Mesendoderm (in vitro differentiated cells): ENCODE results near the gene ORAI3.
A peak's percentile ranks its signal among the peaks of the same experiment; 100 is the strongest.

Experiments used
- DNase-seq: peaks from one replicate; pipeline ENCODE4 v3.0.0; 2013
- H2AK5ac ChIP-seq: 2 replicates; pipeline ENCODE4 v1.6.1; 2013; ENCODE audit warnings: low read length, inconsistent platforms
- H2BK120ac ChIP-seq: 2 replicates; pipeline ENCODE4 v1.6.1; 2013; ENCODE audit warnings: low read depth, mild to moderate bottlenecking, low read length, moderate library complexity, mixed read lengths
- H2BK15ac ChIP-seq: replicated peaks from 2 replicates; pipeline ENCODE4 v1.6.1; 2013; ENCODE audit warnings: low read depth, mild to moderate bottlenecking, moderate library complexity
- H2BK5ac ChIP-seq: 2 replicates; pipeline ENCODE4 v1.6.1; 2013; ENCODE audit warnings: low read length, inconsistent platforms
- H3K18ac ChIP-seq: 2 replicates; pipeline ENCODE4 v1.6.1; 2013; ENCODE audit warnings: mild to moderate bottlenecking, low read length, mixed read lengths
- H3K23ac ChIP-seq: one replicate; pipeline ENCODE4 v1.6.1; 2013; ENCODE audit warnings: low read length
- H3K27ac ChIP-seq: 2 replicates; pipeline ENCODE4 v1.5.1; 2013; ENCODE audit warnings: low read depth, mild to moderate bottlenecking, inconsistent platforms, low read length, moderate library complexity
- H3K27me3 ChIP-seq: 2 replicates; pipeline ENCODE4 v1.6.1; 2013; ENCODE audit warnings: low read length, control low read depth, mild to moderate bottlenecking, inconsistent platforms; ENCODE audit not compliant: insufficient read depth, poor library complexity
- H3K36me3 ChIP-seq: 2 replicates; pipeline ENCODE4 v1.6.1; 2013; ENCODE audit warnings: low read length, inconsistent platforms; ENCODE audit not compliant: control insufficient read depth, insufficient read depth
- H3K4ac ChIP-seq: one replicate; pipeline ENCODE4 v1.6.1; 2013; ENCODE audit warnings: low read depth, mild to moderate bottlenecking, low read length, moderate library complexity
- H3K4me1 ChIP-seq: 2 replicates; pipeline ENCODE4 v1.6.1; 2013; ENCODE audit warnings: low read depth, low read length, inconsistent platforms; ENCODE audit not compliant: control insufficient read depth
- H3K4me2 ChIP-seq: 2 replicates; pipeline ENCODE4 v1.6.1; 2013; ENCODE audit warnings: low read length
- H3K4me3 ChIP-seq: 2 replicates; pipeline ENCODE4 v1.5.1; 2013; ENCODE audit warnings: mild to moderate bottlenecking, low read length
- H3K56ac ChIP-seq: one replicate; pipeline ENCODE4 v1.6.1; 2013; ENCODE audit warnings: low read length
- H3K79me1 ChIP-seq: 2 replicates; pipeline ENCODE4 v1.6.1; 2013; ENCODE audit warnings: low read length, inconsistent platforms
- H3K79me2 ChIP-seq: 2 replicates; pipeline ENCODE4 v1.6.1; 2013; ENCODE audit warnings: mild to moderate bottlenecking, low read length; ENCODE audit not compliant: control insufficient read depth, insufficient read depth
- H3K9ac ChIP-seq: 2 replicates; pipeline ENCODE4 v1.6.1; 2013; ENCODE audit warnings: low read length, inconsistent platforms
- H4K5ac ChIP-seq: one replicate; pipeline ENCODE4 v1.6.1; 2013; ENCODE audit warnings: low read length
- H4K8ac ChIP-seq: one replicate; pipeline ENCODE4 v1.6.1; 2013; ENCODE audit warnings: low read depth, mild to moderate bottlenecking, control low read depth, low read length, moderate library complexity
- WGBS: extraction: QIAGEN DNeasy Blood & Tissue Kit; methylation state at CpG from one replicate; pipeline ENCODE4 v1.1.7; 2013; ENCODE audit warnings: low lambda C conversion rate, missing lambda C conversion rate; ENCODE audit not compliant: insufficient coverage; ENCODE audit errors: extremely low coverage; 5-methylcytosine and 5-hydroxymethylcytosine counted together

ORAI3 gene

GRCh38 chr16:30992276-30992780 lies 43.5 kb downstream of the ORAI3 start:
- Histone ChIP-seq H3K27ac (no peak overlapping the region), H2AK5ac (no peak overlapping the region), H3K18ac (no peak overlapping the region), H4K8ac (no peak overlapping the region), H2BK15ac (no peak overlapping the region), H3K23ac (no peak overlapping the region), H3K79me2 (no peaks in the 10 kb centered on the region), H2BK120ac (no peak overlapping the region), H3K4me1 (no peaks in the 10 kb centered on the region), H3K36me3 (no peaks in the 10 kb centered on the region), H3K27me3 (no peaks in the 10 kb centered on the region), H3K4me3 (no peak overlapping the region), H4K5ac (no peak overlapping the region), H3K4me2 (no peak overlapping the region), H3K4ac (no peak overlapping the region), H2BK5ac (no peak overlapping the region), H3K9ac (no peak overlapping the region), H3K56ac (no peak overlapping the region), H3K79me1 (no peaks in the 10 kb centered on the region)
- no CpG with 5 or more reads among the region's 21 CpGs for WGBS
- DNase-seq = no peak

- no peak for DNase-seq
- Histone ChIP-seq H3K56ac (no peak overlapping the region), H3K18ac (no peak overlapping the region)
Observed at GRCh38 chr16:30992931-30993816, 44.3 kb downstream of the ORAI3 start.

GRCh38 chr16:30995927-30996323 lies 47.1 kb downstream of the ORAI3 start:
- Histone ChIP-seq H3K56ac (peak overlapping the region; percentile 93), H3K79me1 (no peaks in the 10 kb centered on the region), H3K9ac (peak overlapping the region; percentile 84), H3K27ac (no peak overlapping the region), H3K4me2 (no peak overlapping the region), H3K27me3 (no peaks in the 10 kb centered on the region), H4K8ac (no peak overlapping the region), H2BK5ac (no peak overlapping the region), H3K23ac (no peak overlapping the region), H2BK120ac (no peak overlapping the region), H3K79me2 (no peaks in the 10 kb centered on the region), H4K5ac (no peak overlapping the region), H2BK15ac (no peak overlapping the region), H2AK5ac (no peak overlapping the region), H3K4me1 (peaks cover 1% of the 10 kb centered on the region), H3K18ac (no peak overlapping the region), H3K4ac (no peak overlapping the region), H3K4me3 (no peak overlapping the region), H3K36me3 (no peaks in the 10 kb centered on the region)
- no CpG with 5 or more reads among the region's 11 CpGs for WGBS
- DNase-seq = no peak

More at GRCh38 chr16:30992931-30993816, 44.3 kb downstream of the ORAI3 start:
- Histone ChIP-seq H3K4me3 (no peak overlapping the region), H3K79me2 (no peaks in the 10 kb centered on the region), H2BK5ac (no peak overlapping the region), H3K4me1 (peaks cover 1% of the 10 kb centered on the region), H3K4ac (no peak overlapping the region), H3K9ac (no peak overlapping the region), H4K5ac (no peak overlapping the region), H3K4me2 (no peak overlapping the region), H3K27me3 (no peaks in the 10 kb centered on the region), H2BK15ac (no peak overlapping the region), H3K36me3 (no peaks in the 10 kb centered on the region), H3K27ac (no peak overlapping the region), H2AK5ac (no peak overlapping the region), H3K79me1 (no peaks in the 10 kb centered on the region), H3K23ac (no peak overlapping the region), H2BK120ac (no peak overlapping the region), H4K8ac (no peak overlapping the region)
- no CpG with 5 or more reads among the region's 29 CpGs for WGBS

GRCh38 chr16:30996324-30996984 lies 47.6 kb downstream of the ORAI3 start:
- no peak overlapping the region for H3K4ac ChIP-seq
- no peak overlapping the region for H3K27ac ChIP-seq
- H3K4me1 ChIP-seq = peaks cover 1% of the 10 kb centered on the region
- WGBS = no CpG with 5 or more reads among the region's 23 CpGs
- H3K4me3 ChIP-seq = peak overlapping the region; percentile 62
- no peaks in the 10 kb centered on the region for H3K36me3 ChIP-seq
- no peak overlapping the region for H4K5ac ChIP-seq
- H2BK5ac ChIP-seq = peak overlapping the region; percentile 35
- H3K18ac ChIP-seq = peak overlapping the region; percentile 9
- no peak for DNase-seq
- H3K23ac ChIP-seq = no peak overlapping the region
- H2BK120ac ChIP-seq = no peak overlapping the region
- H3K79me1 ChIP-seq = no peaks in the 10 kb centered on the region
- H3K4me2 ChIP-seq = peak overlapping the region; percentile 100
- H2AK5ac ChIP-seq = no peak overlapping the region
- peak overlapping the region; percentile 41 for H4K8ac ChIP-seq
- peak overlapping the region; percentile 93 for H3K56ac ChIP-seq
- no peaks in the 10 kb centered on the region for H3K79me2 ChIP-seq
- H3K27me3 ChIP-seq = no peaks in the 10 kb centered on the region
- H3K9ac ChIP-seq = peak overlapping the region; percentile 84
- H2BK15ac ChIP-seq = no peak overlapping the region

- no peak overlapping the region for H3K4ac ChIP-seq
- no peak overlapping the region for H4K5ac ChIP-seq
- no peak overlapping the region for H3K27ac ChIP-seq
- peaks cover 1% of the 10 kb centered on the region for H3K4me1 ChIP-seq
- peak overlapping the region; percentile 100 for H3K4me2 ChIP-seq
- no peaks in the 10 kb centered on the region for H3K36me3 ChIP-seq
- peak overlapping the region; percentile 9 for H3K18ac ChIP-seq
- H3K56ac ChIP-seq = peak overlapping the region; percentile 93
- peak; percentile 85 for DNase-seq
- peak overlapping the region; percentile 35 for H2BK5ac ChIP-seq
- no CpG with 5 or more reads among the region's 60 CpGs for WGBS
- no peaks in the 10 kb centered on the region for H3K79me1 ChIP-seq
- H3K9ac ChIP-seq = peak overlapping the region; percentile 90
- H3K4me3 ChIP-seq = peak overlapping the region; percentile 64
- no peak overlapping the region for H2AK5ac ChIP-seq
- no peaks in the 10 kb centered on the region for H3K27me3 ChIP-seq
- no peaks in the 10 kb centered on the region for H3K79me2 ChIP-seq
- H3K23ac ChIP-seq = no peak overlapping the region
- H4K8ac ChIP-seq = no peak overlapping the region
- H2BK15ac ChIP-seq = no peak overlapping the region
- no peak overlapping the region for H2BK120ac ChIP-seq
Observed at GRCh38 chr16:30996985-30997724, 48.3 kb downstream of the ORAI3 start.
